A204.1 (cell line): Measurements from ENCODE around the gene BTBD17.

Source experiments
- FAIRE-seq: peaks from 2 replicates; lab custom pipeline; 2012; peaks lifted over from hg19 to GRCh38; lab: Jason Lieb, UNC

Gene BTBD17

GRCh38 chr17:74335529-74336062 lies 26.1 kb downstream of the BTBD17 start:
- FAIRE-seq: no peak

- FAIRE-seq: no peak
Observed at GRCh38 chr17:74334393-74335039, 27.2 kb downstream of the BTBD17 start.

GRCh38 chr17:74332763-74333283 lies 28.8 kb downstream of the BTBD17 start:
- FAIRE-seq: no peak

GRCh38 chr17:74332017-74332650 lies 29.5 kb downstream of the BTBD17 start:
- FAIRE-seq: no peak

- FAIRE-seq: no peak
Observed at GRCh38 chr17:74330446-74330845, 31.2 kb downstream of the BTBD17 start.

GRCh38 chr17:74329378-74329777 lies 32.3 kb downstream of the BTBD17 start:
- no peak for FAIRE-seq

- FAIRE-seq: no peak
Observed at GRCh38 chr17:74328487-74328886, 33.2 kb downstream of the BTBD17 start.

- no peak for FAIRE-seq
Observed at GRCh38 chr17:74326506-74326905, 35.2 kb downstream of the BTBD17 start.

- no peak for FAIRE-seq
Observed at GRCh38 chr17:74325743-74326379, 35.8 kb downstream of the BTBD17 start, which contains the start of gene KIF19. Gene KIF19 (plus strand): TSS chr17:74326226. CDS start chr17:74326350, 124 bp downstream.

- no peak for FAIRE-seq
Observed at GRCh38 chr17:74325376-74325742, 36.3 kb downstream of the BTBD17 start.

- FAIRE-seq: no peak
Observed at GRCh38 chr17:74324521-74324920, 37.1 kb downstream of the BTBD17 start.

GRCh38 chr17:74318391-74318790 lies 43.3 kb downstream of the BTBD17 start:
- no peak for FAIRE-seq

- FAIRE-seq: no peak
Observed at GRCh38 chr17:74317071-74317470, 44.6 kb downstream of the BTBD17 start.

GRCh38 chr17:74316220-74316619 lies 45.4 kb downstream of the BTBD17 start:
- FAIRE-seq: no peak

GRCh38 chr17:74314877-74315276 lies 46.8 kb downstream of the BTBD17 start:
- FAIRE-seq: no peak

GRCh38 chr17:74309902-74310301 lies 51.8 kb downstream of the BTBD17 start:
- FAIRE-seq: no peak

- FAIRE-seq: no peak
Observed at GRCh38 chr17:74307984-74308773, 53.5 kb downstream of the BTBD17 start.
